HG03135 (cell line): ENCODE measurements around the gene MACROD2.
"Not testable (repeated sequence)": the region's sequence is repeated elsewhere in the genome, so short reads cannot be mapped to it uniquely, and the experiment has no call there.

ENCODE experiments used
- ATAC-seq: cut with Tn5 transposase; IDR thresholded peaks from one replicate; pipeline ENCODE4 v1.9.1; 2021; ENCODE audit warnings: mild to moderate bottlenecking, moderate library complexity; ENCODE audit not compliant: unreplicated experiment

The MACROD2 gene

DNA sequence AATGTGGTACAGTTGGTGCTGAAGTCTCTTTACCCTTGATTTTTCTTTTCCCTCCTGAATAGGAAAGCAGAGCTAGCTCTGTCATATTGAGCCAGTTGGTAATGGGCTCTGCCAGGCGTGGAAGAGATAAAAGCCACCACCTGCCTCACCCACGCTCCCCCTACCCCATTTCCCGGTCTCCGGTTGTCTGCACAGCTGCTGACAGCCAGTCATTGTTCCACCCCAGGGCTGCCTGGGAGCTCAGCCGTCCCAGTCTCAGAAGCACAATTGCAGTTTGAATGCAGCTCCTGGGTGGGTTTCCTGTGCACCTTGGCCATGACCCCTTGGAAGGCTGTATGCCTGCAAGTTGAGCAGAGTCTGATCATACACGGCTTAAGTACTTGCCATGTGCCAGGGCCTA is 1017.2 kb downstream of the MACROD2 start:
- ATAC-seq: no peak

DNA sequence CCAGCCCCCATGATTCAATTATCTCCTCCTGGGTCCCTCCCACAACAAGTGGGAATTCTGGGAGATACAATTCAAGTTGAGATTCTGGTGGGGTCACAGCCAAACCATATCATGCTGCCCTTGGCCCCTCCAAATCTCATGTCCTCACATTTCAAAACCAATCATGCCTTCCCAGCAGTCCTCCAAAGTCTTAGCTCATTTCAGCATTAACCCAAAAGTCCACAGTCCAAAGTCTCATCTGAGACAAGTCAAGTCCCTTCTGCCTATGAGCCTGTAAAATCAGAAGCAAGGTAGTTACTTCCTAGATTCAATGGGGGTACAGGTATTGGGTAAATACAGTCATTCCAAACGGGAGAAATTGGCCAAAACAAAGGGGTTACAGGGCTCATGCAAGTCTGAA is 1021.6 kb downstream of the MACROD2 start:
- not testable (repeated sequence) for ATAC-seq

DNA sequence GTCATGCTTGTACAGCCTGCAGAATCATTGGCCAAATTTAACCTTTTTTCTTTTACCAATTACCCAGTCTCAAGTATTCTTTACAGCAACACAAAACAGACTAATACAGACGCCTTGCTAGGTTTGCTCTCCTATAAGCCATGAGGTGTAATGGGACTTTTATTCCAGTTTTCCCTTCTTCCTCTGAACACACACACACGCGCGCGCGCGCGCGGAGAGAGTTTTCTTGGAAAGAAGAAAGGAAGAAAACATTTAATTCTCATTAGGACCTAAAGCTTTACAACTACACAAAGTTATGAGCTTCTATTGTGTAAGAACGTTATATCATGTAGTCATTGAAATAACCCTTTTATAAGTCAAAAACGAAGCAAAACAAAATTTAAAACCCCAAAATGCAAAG is 1023.6 kb downstream of the MACROD2 start:
- ATAC-seq: no peak

DNA sequence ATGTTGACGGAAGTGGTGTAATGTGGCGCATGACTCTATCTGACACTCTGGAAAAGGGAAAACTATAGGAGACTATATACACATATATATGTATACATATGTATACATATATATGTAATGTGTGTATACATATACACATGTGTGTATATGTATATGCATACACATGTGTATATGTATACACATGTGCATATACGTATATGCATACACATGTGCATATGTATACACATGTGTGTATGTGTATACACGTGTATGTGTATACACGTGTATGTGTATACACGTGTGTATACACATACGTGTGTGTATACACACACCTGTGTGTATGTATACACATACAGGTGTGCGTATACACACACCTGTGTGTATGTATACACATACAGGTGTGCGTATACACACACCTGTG is 1025.5 kb downstream of the MACROD2 start:
- no peak for ATAC-seq

DNA sequence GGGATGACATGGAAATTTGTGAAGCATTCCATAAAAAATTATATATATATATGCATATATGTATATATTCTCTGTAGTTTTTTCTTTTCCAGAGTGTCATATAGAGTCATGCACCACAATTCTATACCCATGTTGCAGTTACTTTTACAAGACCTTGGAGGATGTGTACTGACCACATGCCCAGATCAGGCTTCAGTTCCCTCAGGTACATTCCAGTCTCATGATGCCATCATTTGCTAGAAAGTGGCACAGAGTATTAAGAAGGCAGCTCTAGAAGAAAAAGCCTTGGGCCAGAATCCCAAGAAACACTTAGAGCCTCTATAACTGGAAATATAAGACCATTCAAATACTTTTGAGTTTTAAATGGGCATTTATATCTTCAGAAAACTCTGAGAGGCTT is 1027.6 kb downstream of the MACROD2 start:
- no peak for ATAC-seq

DNA sequence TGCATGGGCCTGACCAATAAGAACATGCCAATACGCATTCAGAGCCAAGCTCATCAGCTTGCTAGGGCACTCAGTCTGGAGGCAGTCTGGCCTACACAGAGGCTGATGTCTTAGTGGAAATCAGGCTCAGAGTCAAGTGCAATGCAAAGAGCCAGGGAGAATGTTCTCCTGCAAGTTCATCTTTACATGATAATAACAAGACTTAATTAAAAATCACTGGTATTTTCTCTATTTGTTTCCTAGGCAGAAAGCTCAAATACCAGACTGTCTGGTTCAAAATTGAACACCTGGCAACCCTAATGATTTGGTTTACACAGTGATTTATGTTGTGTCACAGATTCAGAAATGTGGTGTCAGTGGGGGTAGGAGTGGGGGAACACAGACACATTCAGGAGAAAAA is 1031.4 kb downstream of the MACROD2 start:
- ATAC-seq: no peak

DNA sequence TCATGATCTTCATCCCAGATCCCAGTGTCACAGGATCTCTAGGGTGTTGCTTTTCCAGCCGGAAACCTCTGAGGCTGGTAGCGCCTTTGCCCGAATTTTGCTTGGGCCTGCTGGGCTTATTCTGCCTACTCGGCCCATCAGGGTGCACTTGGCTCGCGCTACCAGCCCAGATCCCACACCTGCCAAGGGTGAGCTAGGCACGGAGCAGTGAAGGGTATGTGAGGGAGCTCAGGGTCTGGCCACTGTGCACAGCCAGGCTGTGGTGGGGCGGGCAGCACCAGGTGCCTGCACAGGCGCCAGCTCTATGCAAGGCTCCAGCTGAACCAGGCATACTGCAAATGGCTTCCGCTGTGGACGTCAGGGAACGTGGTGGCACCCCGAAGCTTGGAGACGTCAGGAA is 1035.5 kb downstream of the MACROD2 start:
- ATAC-seq: no peak

DNA sequence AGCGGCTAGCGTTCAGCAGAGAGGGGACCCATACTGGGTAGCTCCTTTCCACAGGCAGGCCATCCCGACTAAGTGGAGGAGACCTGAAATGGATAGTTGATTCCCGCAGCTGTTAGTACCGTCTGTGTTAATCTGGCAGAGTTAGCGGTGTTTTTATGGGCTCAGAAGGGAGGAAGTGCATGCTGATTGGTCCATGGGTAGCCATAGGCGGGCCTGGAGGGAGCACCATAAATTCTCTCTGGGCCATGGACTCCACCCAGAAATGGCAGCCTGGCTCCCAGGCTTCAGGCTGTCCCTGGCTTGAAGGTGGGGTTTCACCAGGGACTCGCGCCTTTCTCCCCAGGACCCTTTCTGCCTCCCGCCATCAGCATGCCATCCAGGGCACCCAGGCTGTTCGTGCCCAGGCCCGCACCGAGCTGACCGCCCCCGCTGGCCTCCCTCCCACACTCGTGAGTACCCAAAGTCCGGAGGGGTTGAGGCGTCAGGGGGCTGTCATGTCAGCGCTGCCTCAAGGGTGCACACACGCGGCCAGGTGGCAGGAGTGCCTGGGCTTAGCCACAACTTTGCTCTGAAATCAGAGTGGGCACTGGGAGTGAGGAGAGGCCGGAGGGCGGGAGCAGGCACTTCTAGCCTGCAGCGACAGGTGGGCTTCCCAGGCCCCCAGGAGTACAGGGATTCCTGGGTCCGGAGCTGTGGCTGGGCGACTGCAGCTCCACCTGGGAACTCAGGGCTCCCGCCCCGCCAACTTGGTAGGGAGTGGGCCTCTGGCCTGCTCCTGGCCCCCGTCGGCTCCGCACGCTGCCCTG is 1036.4 kb downstream of the MACROD2 start:
- no peak for ATAC-seq

DNA sequence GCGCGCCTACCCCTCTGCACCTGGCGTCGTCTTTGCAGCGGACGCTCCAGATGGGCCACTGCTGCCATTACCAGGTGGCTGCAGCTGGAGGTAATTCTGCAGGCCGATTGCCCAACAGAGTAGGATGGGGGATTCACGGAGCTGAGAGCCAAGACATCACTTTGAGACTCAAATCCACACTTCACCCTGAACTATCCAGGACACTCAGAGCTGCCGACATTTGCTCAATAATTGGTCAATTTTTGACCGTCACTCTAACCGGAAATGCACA is 1037.0 kb downstream of the MACROD2 start:
- no peak for ATAC-seq

DNA sequence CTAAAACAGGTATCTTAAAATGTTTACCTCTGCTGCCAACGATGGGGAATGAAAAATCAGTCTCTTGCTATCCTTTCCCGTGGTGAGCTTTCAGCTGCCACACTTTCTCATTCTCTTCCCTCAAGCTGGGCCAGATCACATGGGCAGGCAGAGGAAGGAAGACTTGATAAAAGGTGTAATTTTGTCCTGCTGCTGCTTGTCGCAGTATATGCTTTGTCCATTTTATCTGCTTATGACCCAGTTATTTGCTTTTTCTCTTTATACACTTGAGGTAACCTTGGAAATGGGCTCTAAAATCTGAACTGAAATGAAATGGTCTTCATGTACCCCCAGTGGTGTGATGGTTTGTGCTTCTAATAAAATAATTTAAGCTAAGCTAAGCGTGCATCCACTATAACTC is 1038.0 kb downstream of the MACROD2 start:
- no peak for ATAC-seq

DNA sequence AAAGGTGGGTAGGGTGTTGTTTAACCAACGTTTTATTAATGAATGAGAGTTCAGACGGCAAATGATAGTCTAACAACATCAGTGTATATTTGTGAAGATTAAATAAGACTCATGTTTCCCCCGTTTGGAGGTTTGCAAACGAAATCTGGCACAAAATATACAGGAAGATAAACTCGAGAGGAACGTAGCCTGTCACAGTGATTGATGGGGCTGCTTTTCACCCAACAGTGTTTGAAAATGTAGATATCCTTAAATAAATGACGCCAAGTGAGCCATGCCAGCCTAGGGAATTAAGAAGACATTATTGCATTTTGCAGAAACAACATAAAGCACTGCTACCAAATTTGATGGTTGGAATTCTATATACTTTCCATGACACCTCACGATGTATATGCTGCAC is 1038.6 kb downstream of the MACROD2 start:
- ATAC-seq: no peak

DNA sequence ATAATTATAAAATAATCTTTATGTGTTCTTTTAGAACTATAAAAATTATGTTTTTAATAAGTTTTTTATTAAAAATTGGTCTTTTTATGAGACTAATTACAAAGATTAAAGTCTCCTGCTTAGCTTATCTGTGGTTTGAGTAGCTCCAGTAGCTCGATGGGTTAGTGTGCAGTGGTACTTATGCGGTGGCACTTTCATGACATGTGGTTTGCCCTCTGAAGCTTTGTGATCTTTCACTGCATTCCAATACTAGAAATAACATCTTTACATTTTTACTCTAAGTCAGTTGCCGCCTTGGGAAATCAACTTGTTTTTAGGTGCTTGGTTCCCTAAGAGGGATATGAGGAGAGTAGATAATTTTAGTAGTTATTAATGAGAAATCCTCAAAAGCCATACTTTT is 1041.6 kb downstream of the MACROD2 start:
- ATAC-seq: no peak

DNA sequence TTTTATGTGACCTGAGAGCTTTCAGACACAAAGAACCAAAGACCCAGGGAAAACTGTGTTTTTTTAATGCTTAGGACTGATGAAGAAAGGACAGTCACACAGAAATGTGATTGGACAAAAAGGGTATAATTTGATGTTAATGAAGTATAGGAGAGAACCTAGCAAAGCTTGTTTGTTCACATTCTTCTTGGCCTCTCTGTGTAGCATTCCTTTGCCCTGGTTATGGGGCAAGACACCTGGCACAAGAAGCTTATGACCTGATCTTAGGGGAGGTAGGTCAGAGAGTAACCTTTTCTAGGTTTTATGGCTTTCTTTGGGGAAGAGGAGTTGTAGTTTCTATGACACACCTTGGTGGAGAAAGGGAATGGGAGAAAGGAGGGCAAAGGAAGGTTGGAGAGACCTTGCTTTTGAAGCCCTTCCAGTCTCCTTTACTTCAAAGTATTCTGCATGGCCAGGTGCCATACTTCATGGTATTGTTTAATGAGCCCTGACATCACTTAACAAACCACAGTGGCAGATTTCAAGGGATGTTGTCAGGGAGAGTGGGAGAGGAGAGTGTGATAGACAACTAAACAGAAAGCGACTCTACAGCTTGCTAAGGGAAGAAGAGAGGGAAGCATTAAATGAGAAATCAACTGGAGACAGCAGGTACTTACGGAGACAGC is 1043.9 kb downstream of the MACROD2 start:
- ATAC-seq: no peak

DNA sequence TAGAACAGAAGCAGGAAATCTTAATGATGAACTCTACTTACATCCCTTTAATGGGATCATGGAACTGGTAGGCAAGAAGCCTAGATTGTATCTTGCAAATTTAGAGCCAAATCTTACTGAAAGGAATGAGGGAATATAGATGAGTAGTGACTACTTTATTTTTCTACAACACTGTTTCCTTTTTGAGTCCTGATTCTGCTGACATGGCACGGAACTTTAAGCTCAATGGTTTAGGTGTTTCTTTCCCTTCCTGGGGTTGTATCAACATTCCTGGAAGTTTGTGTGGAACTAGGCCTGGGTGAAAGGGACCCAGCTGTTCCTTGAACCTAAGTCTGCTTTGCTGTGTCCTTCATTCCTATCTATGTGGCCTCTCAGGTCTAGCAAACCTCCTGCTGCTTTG is 1047.4 kb downstream of the MACROD2 start:
- no peak for ATAC-seq

DNA sequence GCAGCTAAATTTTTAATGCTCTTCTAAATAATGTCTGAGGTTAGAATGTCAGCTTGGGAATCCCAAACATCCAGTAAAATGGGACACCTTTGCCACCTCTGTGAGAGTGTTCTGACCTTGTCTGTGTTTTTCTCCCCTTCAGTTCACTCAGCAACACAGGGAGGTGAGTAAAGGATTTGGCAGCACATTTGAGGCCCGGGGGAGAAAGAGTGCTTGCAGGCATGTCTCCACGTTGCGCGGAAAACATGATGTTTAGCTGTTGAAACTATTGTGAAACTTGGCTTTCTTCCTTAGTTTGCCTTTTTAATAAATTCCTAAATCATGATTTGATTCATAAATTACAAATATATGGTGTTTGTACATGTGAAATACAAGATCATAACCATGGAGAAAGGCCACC is 1049.9 kb downstream of the MACROD2 start:
- no peak for ATAC-seq

DNA sequence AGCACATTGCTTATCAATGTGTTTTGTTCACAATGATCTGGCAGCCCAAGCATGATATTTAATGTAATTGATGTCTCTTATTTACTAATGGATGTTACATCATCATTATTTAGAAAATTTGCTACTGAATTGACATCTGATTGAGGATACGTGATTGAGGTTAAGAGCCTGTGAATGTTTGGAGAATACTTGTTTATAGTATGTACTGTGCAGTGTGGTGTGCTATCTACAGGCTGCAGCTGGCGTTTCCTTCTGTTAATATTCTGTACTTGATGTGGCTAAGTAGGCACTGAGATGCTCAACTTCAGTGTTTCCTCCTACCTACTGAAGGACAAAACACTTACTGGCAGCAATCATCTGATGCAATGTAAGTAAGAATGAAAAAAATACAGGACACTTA is 1051.7 kb downstream of the MACROD2 start:
- no peak for ATAC-seq

DNA sequence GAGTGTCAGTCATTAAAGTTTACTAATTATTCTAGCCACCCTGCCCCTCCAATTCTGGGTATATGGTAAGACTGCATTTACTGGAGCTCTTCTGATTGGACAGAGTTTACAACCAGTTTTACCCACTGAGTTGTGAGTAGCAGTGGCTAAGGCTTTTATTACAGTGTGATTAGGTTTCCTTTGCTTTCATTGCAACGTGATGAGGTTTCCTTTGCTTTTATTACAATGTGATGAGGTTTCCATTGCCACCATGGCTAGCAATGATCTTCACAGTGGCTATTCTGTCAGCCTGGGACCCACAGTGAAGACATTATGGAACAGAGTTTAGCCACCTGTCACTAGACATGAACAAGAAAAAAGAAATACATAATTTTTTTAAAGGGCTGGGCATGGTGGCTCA is 1052.3 kb downstream of the MACROD2 start:
- ATAC-seq: no peak

DNA sequence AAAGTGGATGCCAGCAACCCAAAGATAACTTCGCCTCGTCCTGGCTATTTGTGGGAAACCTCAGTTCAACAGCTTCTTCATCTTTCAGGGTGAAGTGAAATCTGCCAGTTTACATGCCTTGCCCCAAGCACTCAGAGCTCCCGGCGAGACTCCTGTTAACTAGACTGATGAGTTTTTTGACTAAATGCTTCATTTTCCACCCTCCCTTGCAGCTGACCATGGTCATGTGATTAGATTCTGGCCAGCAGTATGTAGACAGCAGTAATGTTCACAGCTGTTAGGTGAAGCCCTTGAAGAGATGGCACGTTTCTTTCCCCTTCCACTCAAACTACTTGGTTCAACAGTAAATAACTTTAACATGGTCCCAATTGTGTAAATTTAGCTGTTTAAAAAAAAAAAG is 1060.9 kb downstream of the MACROD2 start:
- no peak for ATAC-seq

DNA sequence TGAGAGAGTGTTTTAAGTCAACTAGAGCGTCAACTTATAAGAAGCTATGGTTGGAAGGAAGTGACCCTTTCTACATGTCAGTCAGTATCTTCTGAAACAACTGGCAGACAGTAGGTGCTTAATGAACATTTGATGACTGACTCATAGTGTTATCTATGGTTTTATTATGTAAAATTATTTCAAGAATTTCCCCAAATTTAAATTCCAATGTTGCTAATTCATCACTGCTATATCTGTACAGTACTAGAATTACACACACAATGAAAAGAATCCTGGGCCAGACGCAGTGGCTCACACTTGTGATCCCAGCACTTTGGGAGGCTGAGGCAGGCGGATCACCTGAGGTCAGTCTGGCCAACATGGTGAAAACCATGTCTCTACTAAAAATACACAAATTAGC is 1063.5 kb downstream of the MACROD2 start:
- ATAC-seq: no peak

DNA sequence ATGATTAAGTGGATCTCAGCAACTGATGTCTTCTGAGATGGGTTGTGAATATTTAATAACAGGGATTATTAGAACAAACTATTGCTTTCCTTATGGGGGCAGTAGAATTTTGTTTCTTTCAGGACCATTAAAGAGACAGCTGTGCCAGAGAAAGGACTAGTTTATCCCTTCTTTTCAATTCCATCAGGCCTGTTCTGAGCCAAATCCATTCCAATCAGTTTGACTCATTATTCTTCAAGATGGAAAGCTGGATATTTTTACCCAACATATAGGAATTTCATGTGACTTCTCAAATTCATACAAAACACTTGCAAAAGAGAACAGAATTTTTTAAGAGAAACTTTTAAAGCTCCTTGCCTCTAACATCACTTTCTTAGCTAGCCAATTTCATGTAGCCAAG is 1064.1 kb downstream of the MACROD2 start:
- ATAC-seq: no peak

DNA sequence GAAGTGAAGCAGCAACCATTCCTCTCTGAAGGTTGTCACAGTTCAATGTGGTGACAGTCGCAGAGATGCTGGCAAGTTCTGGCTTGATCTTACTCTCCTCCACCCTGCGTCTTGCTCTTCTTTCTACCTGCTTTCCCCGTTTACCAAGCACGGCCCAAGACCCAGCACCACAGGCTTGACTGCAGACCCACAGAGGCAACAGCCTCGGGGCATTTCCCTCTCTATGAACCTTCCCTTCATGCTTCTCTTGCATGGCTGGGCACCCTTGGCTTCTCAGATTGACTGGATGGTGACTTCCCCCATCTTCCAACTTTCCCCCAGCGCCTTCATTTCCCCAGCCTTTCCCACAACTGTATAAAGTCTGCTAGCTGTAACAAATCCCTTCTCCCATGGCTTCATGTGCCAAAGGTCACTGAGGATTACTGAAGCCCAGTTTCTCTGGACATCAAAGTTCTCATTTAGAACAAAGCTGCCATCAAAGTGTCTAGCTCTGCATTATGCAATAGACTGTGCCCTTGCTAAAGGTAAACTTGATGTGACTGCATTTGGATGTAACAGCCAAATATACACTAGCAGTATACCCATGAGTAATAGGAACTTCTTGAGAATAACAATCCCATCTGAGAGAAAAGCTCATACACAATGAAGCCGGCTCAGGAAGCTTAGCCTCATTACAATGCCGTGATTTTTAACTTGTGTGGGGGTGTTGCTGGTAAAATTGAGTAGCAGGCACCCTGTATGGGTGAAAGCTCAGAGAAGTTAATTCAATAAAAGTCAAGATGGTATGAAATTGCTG is 1065.1 kb downstream of the MACROD2 start:
- no peak for ATAC-seq

DNA sequence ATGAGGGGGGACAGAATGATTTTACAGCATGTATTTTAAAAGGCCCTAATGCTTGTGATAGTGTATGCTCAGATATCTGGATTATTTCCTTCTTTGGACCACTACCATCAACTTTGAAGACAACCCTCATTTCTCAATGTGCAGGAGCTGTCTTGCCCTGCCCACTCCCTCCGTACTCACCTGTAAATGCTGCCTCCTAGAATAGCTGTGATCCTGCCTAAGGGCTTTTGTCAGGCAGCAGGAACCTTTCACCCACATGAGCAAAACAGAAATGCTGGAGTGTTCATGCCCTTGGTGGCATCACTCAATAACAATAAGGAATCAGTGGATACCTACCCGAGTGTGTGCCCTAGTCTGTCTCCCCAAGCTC is 1065.7 kb downstream of the MACROD2 start:
- no peak for ATAC-seq
